ENCODE data around the gene RALGDS. TPM values are rescaled to one million over a fixed set of nuclear protein-coding genes. Genes with fewer than 3 reads are reported as not detected.
A peak's percentile ranks its signal among the peaks of the same experiment; 100 is the strongest.

Gene RALGDS
- total RNA-seq, 2 donors from 2014 or later: 28.0 to 30.7 TPM

DNA sequence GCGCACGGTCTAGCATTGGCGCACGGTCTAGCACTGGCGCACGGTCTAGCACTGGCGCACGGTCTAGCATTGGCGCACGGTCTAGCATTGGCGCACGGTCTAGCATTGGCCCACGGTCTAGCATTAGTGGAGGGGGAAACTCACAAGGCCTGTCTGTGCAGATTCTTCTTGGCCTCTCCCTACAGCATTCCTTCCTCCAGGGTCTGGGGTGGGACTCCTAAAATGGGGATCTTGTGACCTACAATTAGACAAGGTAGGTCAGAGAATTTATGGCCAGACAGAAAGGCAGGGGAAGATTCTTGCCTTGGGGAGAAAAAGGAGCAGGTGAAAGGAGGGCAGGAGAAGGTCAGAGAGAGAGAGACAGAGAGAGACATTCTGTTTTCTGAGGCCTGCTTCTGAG is 48.1 kb upstream of the RALGDS start:
- Mint-ChIP-seq H3K9me3 (no peaks in the 10 kb centered on the region), H3K36me3 (ENCODE audit: low read depth) (no peaks in the 10 kb centered on the region), H3K4me3 (no peak overlapping the region), H3K27ac (peak overlapping the region; percentile 74), H3K27me3 (ENCODE audit: insufficient read depth) (peaks cover 3% of the 10 kb centered on the region), H3K4me1 (peaks cover 22% of the 10 kb centered on the region)
- no peak for TF ChIP-seq CTCF (conservative IDR thresholded peaks at IDR 0.05)
- DNase-seq: no peak
- H3K27me3 ChIP-seq (ENCODE audit: control insufficient read depth, insufficient read depth, low read length, poor library complexity, severe bottlenecking): no peaks in the 10 kb centered on the region
- H3K27ac ChIP-seq (ENCODE audit: low read depth, low read length): no peak overlapping the region
- peak overlapping the region; percentile 51 for H3K9ac ChIP-seq (ENCODE audit: extremely low read depth, low read length, poor library complexity, severe bottlenecking)
- no peaks in the 10 kb centered on the region for H3K36me3 ChIP-seq (ENCODE audit: control insufficient read depth, insufficient read depth, low read length)
- no peak overlapping the region for H3K4me3 ChIP-seq (ENCODE audit: low read length)
- WGBS, 2 experiments (ENCODE audit: insufficient coverage in 1 of 2, insufficient read length in 1 of 2): 92% methylated on average over 13 of the region's 13 CpGs
- peaks cover 6% of the 10 kb centered on the region for H3K4me1 ChIP-seq (ENCODE audit: control insufficient read depth, insufficient read depth, low read length)
- H3K9me3 ChIP-seq (ENCODE audit: control insufficient read depth, low read length): no peaks in the 10 kb centered on the region

GRCh38 chr9:133168432-133168831 is 47.4 kb upstream of the RALGDS start:
- TF ChIP-seq CTCF (conservative IDR thresholded peaks at IDR 0.05): no peak

GRCh38 chr9:133167769-133168168 is 46.7 kb upstream of the RALGDS start:
- Histone ChIP-seq H3K27me3 (ENCODE audit: control insufficient read depth, insufficient read depth, low read length, poor library complexity, severe bottlenecking) (no peaks in the 10 kb centered on the region), H3K4me3 (ENCODE audit: low read length) (no peak overlapping the region), H3K36me3 (ENCODE audit: control insufficient read depth, insufficient read depth, low read length) (no peaks in the 10 kb centered on the region), H3K9ac (ENCODE audit: extremely low read depth, low read length, poor library complexity, severe bottlenecking) (peak overlapping the region; percentile 38), H3K4me1 (ENCODE audit: control insufficient read depth, insufficient read depth, low read length) (peaks cover 6% of the 10 kb centered on the region), H3K27ac (ENCODE audit: low read depth, low read length) (no peak overlapping the region), H3K9me3 (ENCODE audit: control insufficient read depth, low read length) (no peaks in the 10 kb centered on the region)
- Mint-ChIP-seq H3K4me1 (peaks cover 22% of the 10 kb centered on the region), H3K9me3 (no peaks in the 10 kb centered on the region), H3K27ac (peak overlapping the region; percentile 74), H3K27me3 (ENCODE audit: insufficient read depth) (peaks cover 6% of the 10 kb centered on the region), H3K36me3 (ENCODE audit: low read depth) (no peaks in the 10 kb centered on the region), H3K4me3 (no peak overlapping the region)
- DNase-seq: no peak
- TF ChIP-seq CTCF (conservative IDR thresholded peaks at IDR 0.05): no peak
- 91 to 93% methylated on average over 3 of the region's 3 CpGs for WGBS, 2 experiments (ENCODE audit: insufficient coverage in 1 of 2, insufficient read length in 1 of 2)

More at GRCh38 chr9:133168432-133168831, 47.4 kb upstream of the RALGDS start:
- DNase-seq: peak; percentile 84
- H3K9me3 Mint-ChIP-seq: no peaks in the 10 kb centered on the region
- H3K27me3 ChIP-seq (ENCODE audit: control insufficient read depth, insufficient read depth, low read length, poor library complexity, severe bottlenecking): no peaks in the 10 kb centered on the region
- H3K9ac ChIP-seq (ENCODE audit: extremely low read depth, low read length, poor library complexity, severe bottlenecking): peak overlapping the region; percentile 51
- H3K9me3 ChIP-seq (ENCODE audit: control insufficient read depth, low read length): no peaks in the 10 kb centered on the region
- peaks cover 3% of the 10 kb centered on the region for H3K27me3 Mint-ChIP-seq (ENCODE audit: insufficient read depth)
- H3K36me3 Mint-ChIP-seq (ENCODE audit: low read depth): no peaks in the 10 kb centered on the region
- no peaks in the 10 kb centered on the region for H3K36me3 ChIP-seq (ENCODE audit: control insufficient read depth, insufficient read depth, low read length)
- H3K27ac ChIP-seq (ENCODE audit: low read depth, low read length): no peak overlapping the region
- H3K27ac Mint-ChIP-seq: peak overlapping the region; percentile 74
- peak overlapping the region; percentile 8 for H3K4me3 Mint-ChIP-seq
- H3K4me1 Mint-ChIP-seq: peaks cover 22% of the 10 kb centered on the region
- WGBS, 2 experiments (ENCODE audit: insufficient coverage in 1 of 2, insufficient read length in 1 of 2): 45% methylated on average over 6 of the region's 6 CpGs; no CpG with 5 or more reads in 1 of the 2 experiments
- H3K4me3 ChIP-seq (ENCODE audit: low read length): no peak overlapping the region
- peaks cover 6% of the 10 kb centered on the region for H3K4me1 ChIP-seq (ENCODE audit: control insufficient read depth, insufficient read depth, low read length)
